T1000 (cell line): ENCODE measurements around the gene MORC2.
A peak's percentile ranks its signal among the peaks of the same experiment; 100 is the strongest.

Experiments
- DNase-seq: peaks from one replicate; lab custom pipeline; 2025; ENCODE audit warnings: mixed read lengths; lab: John Stamatoyannopoulos, UW

MORC2 gene

DNA sequence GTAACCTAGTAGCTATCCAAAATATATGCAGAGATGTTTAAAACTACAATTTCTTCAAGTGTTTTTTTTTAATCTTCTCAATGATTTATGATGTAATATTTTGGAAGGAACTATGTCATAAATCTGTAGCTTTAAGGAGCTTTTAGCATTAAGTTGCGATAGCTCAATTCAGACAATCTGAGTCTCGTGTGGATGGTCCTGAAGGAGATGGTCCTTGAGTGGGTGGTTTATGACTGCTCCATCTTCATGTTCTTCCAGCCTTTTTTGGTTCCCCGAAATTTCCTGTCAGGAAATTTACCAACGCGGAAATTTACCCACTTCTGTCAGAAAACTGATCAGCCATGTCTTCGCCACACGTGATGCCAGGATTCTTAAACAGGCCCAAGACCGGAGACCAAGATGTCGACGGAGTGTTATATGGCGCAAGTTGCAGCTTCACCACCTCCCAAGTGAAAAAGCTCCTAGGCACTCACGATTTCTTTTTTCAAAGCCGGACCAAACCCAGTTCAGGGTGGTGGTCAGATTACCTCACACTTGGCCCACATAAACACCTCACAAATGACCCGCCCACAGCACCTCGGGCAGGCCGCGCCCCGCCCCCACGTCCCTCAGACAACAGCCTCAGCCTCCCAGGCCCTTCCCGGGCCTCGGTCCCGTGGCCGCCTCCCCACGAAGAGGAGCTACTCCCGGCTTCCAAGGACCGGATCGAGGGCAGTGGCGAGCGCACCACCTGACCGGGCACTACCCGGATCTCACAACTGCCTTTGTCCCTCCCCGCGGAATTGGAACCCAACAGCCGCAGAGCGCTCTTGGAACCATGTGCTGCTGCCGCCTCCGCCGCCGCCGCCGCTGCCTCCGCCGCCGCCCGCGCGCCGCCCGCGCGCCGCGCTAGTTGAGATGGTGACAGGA is at the start of gene MORC2:
Gene MORC2, minus strand, starts transcription at position 760 of the 909 bp plus-strand sequence. CDS start 885 bp downstream, outside the sequence.
- DNase-seq: no peak

- DNase-seq: no peak
Observed at GRCh38 chr22:31005535-31005934, 37.0 kb upstream of the MORC2 start.

- no peak for DNase-seq
Observed at GRCh38 chr22:31001124-31001770, 32.7 kb upstream of the MORC2 start.

DNA sequence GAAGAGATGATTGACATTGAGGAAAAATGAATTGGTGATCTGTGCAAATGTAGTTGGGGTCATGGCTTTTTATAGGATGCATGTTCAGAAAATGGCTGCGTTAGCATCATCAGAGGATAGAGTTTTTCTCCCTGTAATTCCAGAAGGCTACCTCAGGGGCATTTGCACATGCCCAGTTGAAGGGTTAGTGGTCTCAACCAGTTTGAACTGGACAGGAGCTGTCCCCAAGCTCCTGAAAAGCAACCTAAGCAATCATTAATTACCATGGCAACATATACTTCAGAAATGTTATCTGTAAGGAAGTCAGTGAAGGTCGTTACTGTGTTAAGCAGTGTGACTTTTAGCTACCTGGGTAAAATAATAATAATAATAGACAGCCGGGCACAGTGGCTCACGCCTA is 29.8 kb upstream of the MORC2 start:
- no peak for DNase-seq

- no peak for DNase-seq
Observed at GRCh38 chr22:30996462-30996861, 27.9 kb upstream of the MORC2 start.

DNA sequence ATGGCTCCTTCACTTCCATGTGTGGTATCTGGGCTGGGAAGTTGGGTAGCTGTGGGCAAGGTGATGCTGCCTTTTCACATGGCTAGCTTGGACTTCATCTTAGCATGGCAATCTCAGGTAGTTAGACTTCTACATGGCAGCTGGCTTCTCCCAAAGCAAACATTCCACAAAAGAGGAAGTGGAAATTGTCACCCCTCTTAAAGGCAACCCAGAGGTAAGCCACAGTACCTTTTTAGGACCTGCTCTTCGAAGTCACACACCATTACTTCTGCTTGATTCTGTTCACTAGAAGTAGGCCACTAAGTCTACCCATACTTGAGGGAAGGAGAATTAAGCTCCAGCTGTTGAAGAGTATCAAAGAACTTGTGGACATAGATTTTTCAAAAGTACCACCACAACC is 26.4 kb upstream of the MORC2 start:
- DNase-seq: no peak

DNA sequence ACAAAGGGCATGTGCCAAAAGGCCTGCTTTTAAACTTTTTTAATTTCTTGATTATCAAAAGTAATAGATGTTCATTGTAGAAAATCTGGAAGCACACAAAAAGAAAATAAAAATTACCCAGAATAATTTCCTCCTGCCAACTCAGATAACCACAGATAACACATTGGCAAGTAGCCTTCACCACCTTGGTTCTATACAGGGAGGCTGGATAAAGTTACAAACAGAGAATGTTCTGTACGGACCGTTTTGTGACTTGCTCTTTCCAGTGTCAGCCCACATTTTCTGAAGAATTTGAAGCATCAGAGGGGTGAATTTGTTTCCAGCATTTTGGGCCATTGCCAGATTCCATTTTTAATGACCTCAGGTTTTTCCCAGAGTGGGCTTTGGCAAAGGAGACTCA is 24.0 kb upstream of the MORC2 start:
- DNase-seq: no peak

DNA sequence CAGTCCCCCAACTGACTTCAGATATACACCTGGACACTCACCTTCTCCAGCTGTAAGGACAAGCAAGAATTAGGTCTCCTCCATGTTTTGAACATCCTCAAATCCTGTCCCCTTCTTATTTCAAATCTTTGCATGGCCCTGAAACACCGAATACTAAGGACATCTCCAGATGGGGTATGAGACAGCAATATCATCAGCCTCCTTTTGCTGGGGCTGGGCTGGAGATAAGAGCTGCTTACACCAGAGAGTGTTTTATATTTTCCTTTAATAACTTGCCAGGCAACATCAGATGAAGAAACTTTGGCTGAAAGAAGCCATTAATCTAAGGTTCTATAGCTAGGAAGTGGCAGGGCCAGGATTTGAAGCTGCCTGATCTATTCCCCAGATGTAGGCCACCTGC is 22.1 kb upstream of the MORC2 start:
- no peak for DNase-seq

GRCh38 chr22:30989474-30989873 is 20.9 kb upstream of the MORC2 start:
- DNase-seq: no peak

- peak; percentile 19 for DNase-seq
Observed at GRCh38 chr22:30985561-30986208, 17.1 kb upstream of the MORC2 start.

DNA sequence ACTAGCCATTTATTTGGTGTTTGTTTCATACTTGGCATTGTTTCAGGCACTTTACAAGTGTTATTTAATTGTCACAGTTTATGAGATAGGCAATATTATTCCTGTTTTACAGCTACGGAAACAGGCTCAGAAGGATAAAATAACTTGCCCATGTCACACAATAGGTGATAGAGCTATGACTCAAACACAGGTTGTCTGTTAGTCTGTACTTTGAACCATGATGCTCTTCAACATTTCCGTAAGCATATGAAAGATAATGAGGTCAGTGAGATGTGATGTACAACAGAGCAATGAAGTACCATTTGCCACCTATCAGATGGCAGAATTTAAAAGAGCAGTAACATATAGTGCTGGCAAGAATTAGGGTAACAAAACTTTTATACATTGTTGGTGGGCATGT is 15.7 kb upstream of the MORC2 start:
- DNase-seq: no peak

GRCh38 chr22:30982512-30982911 is 13.9 kb upstream of the MORC2 start:
- no peak for DNase-seq

DNA sequence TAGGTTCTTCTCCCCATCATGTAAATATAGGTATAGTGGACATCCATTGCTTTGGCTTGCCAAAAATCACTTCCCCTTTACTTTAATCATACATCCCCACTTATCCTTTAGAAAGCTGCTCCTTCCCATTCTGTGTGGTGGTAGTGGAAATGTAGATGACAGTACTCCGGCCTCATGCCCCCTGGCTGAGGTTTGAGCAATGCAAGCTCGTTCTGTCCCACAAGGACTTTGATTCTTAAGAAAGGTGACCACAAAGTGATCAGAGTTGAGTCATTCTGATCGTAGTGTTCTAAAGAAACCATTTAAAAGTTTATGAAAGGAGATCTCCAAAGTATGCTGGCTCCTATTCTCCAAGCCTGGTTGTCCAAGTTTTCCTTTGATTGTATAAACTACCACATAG is 11.4 kb upstream of the MORC2 start:
- no peak for DNase-seq

- DNase-seq: no peak
Observed at GRCh38 chr22:30978304-30978962, 9.9 kb upstream of the MORC2 start.

GRCh38 chr22:30970356-30970746 is 1.8 kb upstream of the MORC2 start:
- DNase-seq: no peak

- no peak for DNase-seq
Observed at GRCh38 chr22:30969532-30970355, 1.2 kb upstream of the MORC2 start.

DNA sequence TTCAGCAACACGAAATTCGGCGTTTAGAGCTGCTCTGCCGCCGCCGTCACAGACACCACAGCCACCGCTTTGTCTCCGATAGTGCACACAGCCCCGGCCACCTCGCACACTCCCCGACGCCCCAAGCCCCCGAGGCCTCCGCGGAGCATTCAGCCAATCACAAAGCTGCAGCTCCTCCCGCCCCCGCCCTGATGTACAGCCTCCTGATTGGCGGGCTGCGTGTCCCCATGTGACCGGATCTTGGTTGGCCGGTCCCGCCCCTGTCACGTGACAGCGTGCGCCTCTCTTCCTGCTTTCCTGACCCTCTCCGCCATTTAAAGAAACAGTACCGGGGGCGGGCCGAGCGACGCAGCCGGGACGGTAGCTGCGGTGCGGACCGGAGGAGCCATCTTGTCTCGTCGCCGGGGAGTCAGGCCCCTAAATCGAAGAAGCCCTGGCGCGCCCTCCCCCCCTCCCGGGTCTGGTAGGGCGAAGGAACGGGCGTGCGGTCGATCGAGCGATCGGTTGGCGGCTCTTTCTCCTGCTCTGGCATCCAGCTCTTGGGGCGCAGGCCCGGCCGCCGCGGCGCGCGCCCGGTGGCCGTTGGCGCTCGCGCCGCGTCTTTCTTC is 454 bp upstream of the MORC2 start, which contains the start of gene TUG1:
Gene TUG1, plus strand, starts transcription at position 342 of the 608 bp plus-strand sequence.
- DNase-seq: peak; percentile 94

DNA sequence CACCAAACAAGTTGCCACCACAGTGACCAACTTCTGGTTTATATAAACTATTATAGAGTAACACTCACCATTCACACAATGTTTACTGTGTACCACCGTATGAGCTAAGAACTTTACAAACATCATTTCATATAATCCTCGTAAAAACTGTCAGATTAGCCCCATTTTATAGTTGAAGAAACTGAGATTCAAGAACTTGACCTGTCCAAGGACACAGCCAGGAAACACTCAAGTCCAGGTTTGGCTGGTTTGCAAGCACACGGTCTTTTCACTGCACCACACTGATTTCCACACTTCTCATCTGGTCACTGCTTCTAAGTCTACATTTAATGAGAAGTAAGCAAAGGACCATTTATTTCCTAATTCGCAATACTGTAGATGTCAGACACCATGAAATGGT is 3.7 kb downstream of the MORC2 start:
- DNase-seq: no peak

DNA sequence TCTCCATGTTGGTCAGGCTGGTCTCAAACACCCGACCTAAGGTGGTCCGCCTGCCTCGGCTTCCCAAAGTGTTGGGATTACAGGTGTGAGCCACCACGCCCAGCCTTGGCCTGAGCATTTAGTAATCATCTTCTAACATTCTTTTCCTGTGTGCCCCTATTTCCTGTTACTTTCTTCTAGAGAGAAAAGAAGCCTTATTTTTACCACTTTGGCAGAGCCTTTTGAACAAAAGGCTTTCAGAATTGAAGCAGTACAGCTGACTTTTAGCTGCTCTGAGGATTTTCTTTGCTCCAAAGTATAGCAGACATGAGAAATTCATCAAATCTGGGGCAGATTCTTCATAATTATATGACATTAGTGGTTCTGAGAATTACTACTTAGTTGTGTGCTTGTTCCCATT is 13.4 kb downstream of the MORC2 start:
- no peak for DNase-seq

- no peak for DNase-seq
Observed at GRCh38 chr22:30953206-30953605, 15.4 kb downstream of the MORC2 start.
